Activated CD8-positive, alpha-beta memory T cell treated with anti-CD3 and anti-CD28 coated beads for 24 hours (primary cell): ENCODE measurements around the gene ELMO1.

Experiments used
- DNase-seq: peaks from one replicate; pipeline ENCODE4 v3.0.0-alpha.2; 2020

ELMO1 gene

GRCh38 chr7:37408291-37409228, 40.1 kb downstream of the ELMO1 start:
- no peak for DNase-seq

GRCh38 chr7:37405603-37406122, 43.0 kb downstream of the ELMO1 start:
- DNase-seq = no peak

GRCh38 chr7:37405128-37405527, 43.5 kb downstream of the ELMO1 start:
- DNase-seq = no peak

GRCh38 chr7:37399876-37400421, 48.7 kb downstream of the ELMO1 start:
- no peak for DNase-seq

- DNase-seq = no peak
Measured at GRCh38 chr7:37398403-37398802, 50.3 kb downstream of the ELMO1 start.

GRCh38 chr7:37395618-37396259, 52.9 kb downstream of the ELMO1 start:
- no peak for DNase-seq

- DNase-seq = no peak
Measured at GRCh38 chr7:37394158-37394557, 54.5 kb downstream of the ELMO1 start.

- no peak for DNase-seq
Measured at GRCh38 chr7:37393476-37393875, 55.2 kb downstream of the ELMO1 start.

- no peak for DNase-seq
Measured at GRCh38 chr7:37392673-37393017, 56.0 kb downstream of the ELMO1 start.

GRCh38 chr7:37391791-37392672, 56.6 kb downstream of the ELMO1 start:
- no peak for DNase-seq

GRCh38 chr7:37390114-37390513, 58.5 kb downstream of the ELMO1 start:
- DNase-seq = no peak

- DNase-seq = no peak
Measured at GRCh38 chr7:37388811-37389210, 59.9 kb downstream of the ELMO1 start.

- DNase-seq = no peak
Measured at GRCh38 chr7:37385787-37386186, 62.9 kb downstream of the ELMO1 start.

GRCh38 chr7:37382546-37383088, 66.0 kb downstream of the ELMO1 start:
- DNase-seq = no peak

GRCh38 chr7:37380831-37381230, 67.8 kb downstream of the ELMO1 start:
- DNase-seq = no peak

- no peak for DNase-seq
Measured at GRCh38 chr7:37379546-37380277, 69.0 kb downstream of the ELMO1 start.

- DNase-seq = no peak
Measured at GRCh38 chr7:37377231-37377630, 71.4 kb downstream of the ELMO1 start.

GRCh38 chr7:37376386-37376785, 72.3 kb downstream of the ELMO1 start:
- DNase-seq = no peak

GRCh38 chr7:37372750-37373149, 75.9 kb downstream of the ELMO1 start:
- no peak for DNase-seq

- no peak for DNase-seq
Measured at GRCh38 chr7:37371755-37372154, 76.9 kb downstream of the ELMO1 start.

- no peak for DNase-seq
Measured at GRCh38 chr7:37369906-37370305, 78.8 kb downstream of the ELMO1 start.

- no peak for DNase-seq
Measured at GRCh38 chr7:37368540-37368939, 80.1 kb downstream of the ELMO1 start.
